Dermis blood vessel endothelial cell (primary cell): ENCODE data around the gene FAM163B. TPM values are rescaled to one million over a fixed set of nuclear protein-coding genes. Genes with fewer than 3 reads are reported as not detected.
A peak's percentile ranks its signal among the peaks of the same experiment; 100 is the strongest.

Experiments
- DNase-seq: peaks from one replicate; pipeline ENCODE4 v3.0.0; 2010
- total RNA-seq: library from RNA; depleted of rRNA; stranded (reverse); fragments of >200 nt; gene quantifications from 2 replicates; pipeline ENCODE4 v1.2.3, GENCODE V29; 2014

FAM163B gene
- total RNA-seq, 1 donor from 2014 or later = not detected

- DNase-seq = no peak
These were observed 69.0 kb downstream of the FAM163B start for GRCh38 chr9:133539991-133540697.

GRCh38 chr9:133538851-133539833, 70.0 kb downstream of the FAM163B start:
- no peak for DNase-seq

GRCh38 chr9:133538176-133538575, 71.0 kb downstream of the FAM163B start:
- no peak for DNase-seq

- DNase-seq = no peak
These were observed 71.9 kb downstream of the FAM163B start for GRCh38 chr9:133537257-133537656.

GRCh38 chr9:133536536-133536935, 72.7 kb downstream of the FAM163B start:
- no peak for DNase-seq

GRCh38 chr9:133536080-133536479, 73.1 kb downstream of the FAM163B start:
- DNase-seq = no peak

GRCh38 chr9:133535306-133535877, 73.8 kb downstream of the FAM163B start:
- DNase-seq = no peak

GRCh38 chr9:133534346-133535291, 74.6 kb downstream of the FAM163B start, which contains the start of gene ADAMTSL2:
Gene ADAMTSL2 (plus strand): TSS chr9:133534704. CDS start chr9:133536713, 2,009 bp downstream.
- peak; percentile 49 for DNase-seq

GRCh38 chr9:133533857-133534256, 75.3 kb downstream of the FAM163B start:
- DNase-seq = no peak

- DNase-seq = peak; percentile 72
These were observed 76.1 kb downstream of the FAM163B start for GRCh38 chr9:133532937-133533668.

- DNase-seq = no peak
These were observed 77.9 kb downstream of the FAM163B start for GRCh38 chr9:133531293-133531692.

GRCh38 chr9:133529874-133530273, 79.3 kb downstream of the FAM163B start:
- no peak for DNase-seq

- no peak for DNase-seq
These were observed 79.7 kb downstream of the FAM163B start for GRCh38 chr9:133529457-133529856.

- no peak for DNase-seq
These were observed 80.3 kb downstream of the FAM163B start for GRCh38 chr9:133528876-133529241.

GRCh38 chr9:133528001-133528875, 81.0 kb downstream of the FAM163B start:
- no peak for DNase-seq

- DNase-seq = no peak
These were observed 81.7 kb downstream of the FAM163B start for GRCh38 chr9:133527444-133527920.
